ENCODE results near the gene ABCB8. TPM values are rescaled to one million over a fixed set of nuclear protein-coding genes. Genes with fewer than 3 reads are reported as not detected.

The ABCB8 gene
- total RNA-seq, 1 donor from 2014 or later: 28.5 TPM

- DNase-seq (ENCODE audit: low spot score): no peak
- intact Hi-C loops (cut with DNase I): no loop called here
Measured at GRCh38 chr7:150996376-150997074, 31.7 kb upstream of the ABCB8 start.

- intact Hi-C loops (cut with DNase I): no loop called here
- DNase-seq (ENCODE audit: low spot score): no peak
Measured at GRCh38 chr7:150997075-150997511, 31.2 kb upstream of the ABCB8 start.

GRCh38 chr7:150997817-150998216, 30.4 kb upstream of the ABCB8 start:
- intact Hi-C loops (cut with DNase I): no loop called here
- DNase-seq (ENCODE audit: low spot score): no peak

- DNase-seq (ENCODE audit: low spot score): no peak
- intact Hi-C loops (cut with DNase I): no loop called here
Measured at GRCh38 chr7:150998341-150998740, 29.9 kb upstream of the ABCB8 start.

- DNase-seq (ENCODE audit: low spot score): no peak
- intact Hi-C loops (cut with DNase I): no loop called here
Measured at GRCh38 chr7:150999001-150999400, 29.2 kb upstream of the ABCB8 start.

GRCh38 chr7:150999497-151000230, 28.6 kb upstream of the ABCB8 start:
- intact Hi-C loops (cut with DNase I): no loop called here
- no peak for DNase-seq (ENCODE audit: low spot score)

GRCh38 chr7:151000897-151001495, 27.3 kb upstream of the ABCB8 start:
- DNase-seq (ENCODE audit: low spot score): no peak
- intact Hi-C loops (cut with DNase I): no loop called here

GRCh38 chr7:151001546-151001945, 26.7 kb upstream of the ABCB8 start:
- intact Hi-C loops (cut with DNase I): no loop called here
- DNase-seq (ENCODE audit: low spot score): no peak

GRCh38 chr7:151003572-151003971, 24.7 kb upstream of the ABCB8 start:
- intact Hi-C loops (cut with DNase I): no loop called here
- no peak for DNase-seq (ENCODE audit: low spot score)

GRCh38 chr7:151005566-151005965, 22.7 kb upstream of the ABCB8 start:
- no peak for DNase-seq (ENCODE audit: low spot score)

GRCh38 chr7:151006590-151007300, 21.5 kb upstream of the ABCB8 start:
- intact Hi-C loops (cut with DNase I): no loop called here
- DNase-seq (ENCODE audit: low spot score): no peak

More at GRCh38 chr7:151005566-151005965, 22.7 kb upstream of the ABCB8 start:
- intact Hi-C loops (cut with DNase I): no loop called here

- intact Hi-C loops (cut with DNase I): no loop called here
- DNase-seq (ENCODE audit: low spot score): no peak
Measured at GRCh38 chr7:151007469-151007898, 20.8 kb upstream of the ABCB8 start.

- intact Hi-C loops (cut with DNase I): no loop called here
- no peak for DNase-seq (ENCODE audit: low spot score)
Measured at GRCh38 chr7:151008143-151008510, 20.1 kb upstream of the ABCB8 start.

GRCh38 chr7:151008511-151009323, 19.5 kb upstream of the ABCB8 start:
- intact Hi-C loops (cut with DNase I): no loop called here
- no peak for DNase-seq (ENCODE audit: low spot score)

GRCh38 chr7:151009327-151010036, 18.8 kb upstream of the ABCB8 start:
- intact Hi-C loops (cut with DNase I): no loop called here
- no peak for DNase-seq (ENCODE audit: low spot score)

- intact Hi-C loops (cut with DNase I): no loop called here
- DNase-seq (ENCODE audit: low spot score): no peak
Measured at GRCh38 chr7:151010037-151010306, 18.3 kb upstream of the ABCB8 start.

- DNase-seq (ENCODE audit: low spot score): no peak
- intact Hi-C loops (cut with DNase I): no loop called here
Measured at GRCh38 chr7:151010307-151011096, 17.7 kb upstream of the ABCB8 start.

GRCh38 chr7:151011097-151011409, 17.2 kb upstream of the ABCB8 start:
- DNase-seq (ENCODE audit: low spot score): no peak
- intact Hi-C loops (cut with DNase I): no loop called here

Measured in cardiac septum (tissue), 1 donor.